Testis (tissue), 2 donors: ENCODE data around the gene IPMK.

Experiments used
- POLR2A ChIP-seq: fragments of 450-650 bp; IDR thresholded peaks from one replicate; pipeline ENCODE4 v1.6.1; 2017; ENCODE audit warnings: antibody characterized with exemption, mild to moderate bottlenecking, moderate library complexity
- TF ChIP-seq, protein P1 (sequence below), 3 experiments: fragments of 450-650 bp in 2 of 3; fragments of 200-600 bp in 1 of 3; sonication (generic) in 1 of 3; IDR thresholded peaks; one replicate each; pipeline ENCODE4 v1.5.1; 2016 to 2019; ENCODE audit warnings: antibody characterized with exemption in 3 of 3, mild to moderate bottlenecking in 2 of 3, moderate library complexity in 1 of 3

DNA sequence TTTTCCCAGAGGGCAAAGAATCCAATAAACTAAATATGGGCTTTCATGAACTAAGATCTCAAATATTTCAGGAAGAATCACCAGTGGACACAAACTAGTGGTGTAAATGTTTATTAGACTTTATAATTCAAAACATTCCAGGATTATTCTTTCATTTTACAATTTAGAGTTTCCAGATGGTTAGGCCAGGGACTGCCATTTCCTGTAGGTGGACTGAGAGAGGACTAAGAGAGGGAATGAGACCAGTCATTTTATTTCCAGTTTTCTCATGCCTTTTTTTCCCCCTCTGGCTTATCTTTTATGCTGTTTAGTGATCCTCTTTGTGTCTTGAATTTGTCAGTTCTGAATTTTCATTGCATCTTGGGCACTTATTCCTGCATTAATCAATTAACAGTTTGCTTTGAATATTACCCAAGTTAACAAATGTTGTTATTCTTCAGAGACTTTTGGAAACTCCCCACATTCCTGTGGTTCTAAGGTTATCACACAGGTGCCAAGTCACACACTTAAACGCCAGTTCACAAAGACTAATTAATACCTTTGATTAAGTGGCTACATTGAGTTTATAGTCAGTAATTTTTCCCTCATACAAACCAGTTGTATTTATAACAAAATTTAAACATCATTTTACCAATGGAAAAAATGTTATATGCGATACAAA, 13.5 kb upstream of the IPMK start:
- no peak for TF ChIP-seq POLR2A
- TF ChIP-seq, protein P1, sequence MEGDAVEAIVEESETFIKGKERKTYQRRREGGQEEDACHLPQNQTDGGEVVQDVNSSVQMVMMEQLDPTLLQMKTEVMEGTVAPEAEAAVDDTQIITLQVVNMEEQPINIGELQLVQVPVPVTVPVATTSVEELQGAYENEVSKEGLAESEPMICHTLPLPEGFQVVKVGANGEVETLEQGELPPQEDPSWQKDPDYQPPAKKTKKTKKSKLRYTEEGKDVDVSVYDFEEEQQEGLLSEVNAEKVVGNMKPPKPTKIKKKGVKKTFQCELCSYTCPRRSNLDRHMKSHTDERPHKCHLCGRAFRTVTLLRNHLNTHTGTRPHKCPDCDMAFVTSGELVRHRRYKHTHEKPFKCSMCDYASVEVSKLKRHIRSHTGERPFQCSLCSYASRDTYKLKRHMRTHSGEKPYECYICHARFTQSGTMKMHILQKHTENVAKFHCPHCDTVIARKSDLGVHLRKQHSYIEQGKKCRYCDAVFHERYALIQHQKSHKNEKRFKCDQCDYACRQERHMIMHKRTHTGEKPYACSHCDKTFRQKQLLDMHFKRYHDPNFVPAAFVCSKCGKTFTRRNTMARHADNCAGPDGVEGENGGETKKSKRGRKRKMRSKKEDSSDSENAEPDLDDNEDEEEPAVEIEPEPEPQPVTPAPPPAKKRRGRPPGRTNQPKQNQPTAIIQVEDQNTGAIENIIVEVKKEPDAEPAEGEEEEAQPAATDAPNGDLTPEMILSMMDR (IDR thresholded peaks at IDR 0.05) = no peak
